ENCODE results near the gene PTPRD. TPM values are rescaled to one million over a fixed set of nuclear protein-coding genes. Genes with fewer than 3 reads are reported as not detected.

The PTPRD gene
- total RNA-seq, 1 experiment from 2014 or later = 32.5 TPM

GRCh38 chr9:8958358-8958757 lies 1654.4 kb downstream of the PTPRD start:
- Histone ChIP-seq H3T11ph (ENCODE audit: low read length) (no peak overlapping the region), H3K27ac (ENCODE audit: insufficient read length, low read depth, low read length) (no peak overlapping the region), H3K9ac (ENCODE audit: extremely low read depth, insufficient read length, low read length) (no peak overlapping the region), H3K79me2 (ENCODE audit: insufficient read depth, low read length) (no peaks in the 10 kb centered on the region), H3K4ac (ENCODE audit: low read depth, low read length) (no peak overlapping the region), H4K8ac (replicated peaks; ENCODE audit: insufficient read length, low read depth, low read length) (no peak overlapping the region), H3K4me1 (ENCODE audit: insufficient read depth, low read length) (0 out of 2 replicates have a peak, but pooled peaks cover 3% of the 10 kb centered on the region), H3K27me3 (ENCODE audit: insufficient read depth, low read length) (no peaks in the 10 kb centered on the region), H2BK120ac (ENCODE audit: low read depth, low read length, poor library complexity, severe bottlenecking) (no peak overlapping the region), H3K23me2 (ENCODE audit: insufficient read length, low read depth, low read length, poor library complexity, severe bottlenecking) (no peaks in the 10 kb centered on the region), H2BK12ac (ENCODE audit: insufficient read length, low read depth, low read length) (no peak overlapping the region), H3K9me3 (ENCODE audit: control insufficient read depth, low read depth, low read length) (no peaks in the 10 kb centered on the region), H3K4me2 (ENCODE audit: insufficient read depth, insufficient read length, low read length) (no peak overlapping the region), H4K91ac (ENCODE audit: insufficient read length, low read depth, low read length) (no peak overlapping the region), H3K18ac (ENCODE audit: insufficient read length, low read depth, low read length) (no peak overlapping the region), H2BK20ac (ENCODE audit: low read depth, low read length, poor library complexity, severe bottlenecking) (no peak overlapping the region), H3K79me1 (ENCODE audit: insufficient read depth, low read depth, low read length, poor library complexity, severe bottlenecking) (no peaks in the 10 kb centered on the region), H2BK15ac (ENCODE audit: low read depth, low read length) (no peak overlapping the region), H2AK5ac (ENCODE audit: insufficient read length, low read length) (no peak overlapping the region), H4K20me1 (ENCODE audit: control insufficient read depth, insufficient read depth, insufficient read length) (no peaks in the 10 kb centered on the region), H3K23ac (ENCODE audit: insufficient read length, low read depth, low read length) (no peak overlapping the region), H4K5ac (ENCODE audit: insufficient read length, low read depth, low read length) (no peak overlapping the region), H2BK5ac (ENCODE audit: insufficient read length, low read length) (no peak overlapping the region), H3K56ac (ENCODE audit: insufficient read length, low read depth, low read length) (no peak overlapping the region), H3K14ac (ENCODE audit: insufficient read depth, low read length) (no peak overlapping the region), H2AFZ (ENCODE audit: low read length) (no peak overlapping the region)
- H3K27ac Mint-ChIP-seq = no peak overlapping the region
- H3K36me3 Mint-ChIP-seq (ENCODE audit: insufficient read depth in 1 of 3, low read depth in 3 of 3) = no peaks in the 10 kb centered on the region
- no peak overlapping the region for H3K4me3 Mint-ChIP-seq
- H3K4me1 Mint-ChIP-seq = peaks cover 18 to 21% of the 10 kb centered on the region in 2 experiments
- no peaks in the 10 kb centered on the region for H3K27me3 Mint-ChIP-seq (ENCODE audit: low read depth)
- H3K9me3 Mint-ChIP-seq = no peaks in the 10 kb centered on the region
- no CpG with 5 or more reads among the region's 2 CpGs for WGBS (ENCODE audit: extremely low coverage, insufficient read length, low lambda C conversion rate)
- no peak for DNase-seq
- no peak for TF ChIP-seq CTCF (conservative IDR thresholded peaks at IDR 0.05)

Data from H9 (cell line).